ENCODE results near the gene TESK1. TPM values are rescaled to one million over a fixed set of nuclear protein-coding genes. Genes with fewer than 3 reads are reported as not detected.

Gene TESK1
- total RNA-seq, 1 experiment from 2014 or later = 20.4 TPM

DNA sequence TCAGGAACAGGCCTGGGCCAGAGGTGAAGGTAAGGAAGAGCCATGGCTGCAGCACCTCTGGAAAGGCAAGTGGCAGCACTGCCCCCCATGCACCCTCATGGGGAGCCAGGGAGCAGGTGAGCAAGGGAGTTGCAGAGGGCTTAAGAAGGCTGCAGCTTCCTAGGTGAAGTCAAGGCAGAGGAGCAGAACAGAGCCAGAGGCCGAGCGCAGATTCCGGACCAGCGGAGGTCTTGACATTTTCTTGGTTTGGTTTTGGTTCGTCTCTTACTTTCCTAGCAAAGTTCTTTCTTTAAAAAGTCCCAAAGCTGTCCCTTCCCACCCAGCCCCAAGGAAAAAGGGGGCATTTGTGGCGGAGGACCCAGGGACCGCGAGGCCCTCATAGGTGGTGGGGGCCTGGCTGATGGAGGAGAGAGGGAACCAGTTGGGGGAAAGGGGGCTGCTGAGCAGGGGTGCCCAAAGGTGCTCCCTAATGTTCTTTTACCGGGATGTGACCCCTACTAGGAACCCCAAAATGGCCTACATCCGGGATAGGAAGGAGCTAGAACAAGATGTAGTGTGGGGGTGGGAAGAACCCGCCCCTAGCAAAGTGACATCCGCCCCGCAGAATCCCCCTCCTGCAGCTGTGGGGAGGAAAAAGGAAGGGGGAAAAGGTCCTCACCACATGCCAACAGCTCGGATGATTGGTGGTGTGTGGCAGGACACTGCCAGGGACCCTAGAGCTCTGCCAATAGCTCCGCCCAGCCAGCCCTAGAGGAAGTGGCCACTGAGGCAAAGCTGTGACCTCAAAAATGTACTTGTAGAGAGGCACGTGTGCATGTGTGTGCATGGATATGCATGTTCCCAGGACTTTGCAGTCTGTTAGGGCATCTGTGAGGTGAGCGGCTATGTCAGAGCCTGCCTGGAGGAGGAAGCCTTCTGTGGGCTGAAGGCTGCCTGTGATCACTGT is 14.1 kb downstream of the TESK1 start (continued):
- TF ChIP-seq, protein P1, sequence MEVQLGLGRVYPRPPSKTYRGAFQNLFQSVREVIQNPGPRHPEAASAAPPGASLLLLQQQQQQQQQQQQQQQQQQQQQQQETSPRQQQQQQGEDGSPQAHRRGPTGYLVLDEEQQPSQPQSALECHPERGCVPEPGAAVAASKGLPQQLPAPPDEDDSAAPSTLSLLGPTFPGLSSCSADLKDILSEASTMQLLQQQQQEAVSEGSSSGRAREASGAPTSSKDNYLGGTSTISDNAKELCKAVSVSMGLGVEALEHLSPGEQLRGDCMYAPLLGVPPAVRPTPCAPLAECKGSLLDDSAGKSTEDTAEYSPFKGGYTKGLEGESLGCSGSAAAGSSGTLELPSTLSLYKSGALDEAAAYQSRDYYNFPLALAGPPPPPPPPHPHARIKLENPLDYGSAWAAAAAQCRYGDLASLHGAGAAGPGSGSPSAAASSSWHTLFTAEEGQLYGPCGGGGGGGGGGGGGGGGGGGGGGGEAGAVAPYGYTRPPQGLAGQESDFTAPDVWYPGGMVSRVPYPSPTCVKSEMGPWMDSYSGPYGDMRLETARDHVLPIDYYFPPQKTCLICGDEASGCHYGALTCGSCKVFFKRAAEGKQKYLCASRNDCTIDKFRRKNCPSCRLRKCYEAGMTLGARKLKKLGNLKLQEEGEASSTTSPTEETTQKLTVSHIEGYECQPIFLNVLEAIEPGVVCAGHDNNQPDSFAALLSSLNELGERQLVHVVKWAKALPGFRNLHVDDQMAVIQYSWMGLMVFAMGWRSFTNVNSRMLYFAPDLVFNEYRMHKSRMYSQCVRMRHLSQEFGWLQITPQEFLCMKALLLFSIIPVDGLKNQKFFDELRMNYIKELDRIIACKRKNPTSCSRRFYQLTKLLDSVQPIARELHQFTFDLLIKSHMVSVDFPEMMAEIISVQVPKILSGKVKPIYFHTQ (CRISPR knock-in tag; IDR thresholded peaks at IDR 0.05) = no peak
- TF ChIP-seq TCF7 (CRISPR knock-in tag; IDR thresholded peaks at IDR 0.05; ENCODE audit: low read depth) (no peak), ZBTB43 (CRISPR knock-in tag; IDR thresholded peaks at IDR 0.05) (no peak), MYBL2 (CRISPR knock-in tag; IDR thresholded peaks at IDR 0.05) (no peak), ZNF396 (CRISPR knock-in tag; IDR thresholded peaks at IDR 0.05; ENCODE audit: borderline replicate concordance) (no peak), GRHL2 (CRISPR knock-in tag; IDR thresholded peaks at IDR 0.05; ENCODE audit: insufficient replicate concordance, severe bottlenecking) (no peak), EMX1 (CRISPR knock-in tag; IDR thresholded peaks at IDR 0.05) (no peak), AFF4 (CRISPR knock-in tag; IDR thresholded peaks at IDR 0.05; ENCODE audit: borderline replicate concordance) (no peak), MXD4 (CRISPR knock-in tag; IDR thresholded peaks at IDR 0.05; ENCODE audit: borderline replicate concordance) (no peak), ELF4 (CRISPR knock-in tag; IDR thresholded peaks at IDR 0.05; ENCODE audit: low read depth) (no peak)
- TF ChIP-seq, protein P2, sequence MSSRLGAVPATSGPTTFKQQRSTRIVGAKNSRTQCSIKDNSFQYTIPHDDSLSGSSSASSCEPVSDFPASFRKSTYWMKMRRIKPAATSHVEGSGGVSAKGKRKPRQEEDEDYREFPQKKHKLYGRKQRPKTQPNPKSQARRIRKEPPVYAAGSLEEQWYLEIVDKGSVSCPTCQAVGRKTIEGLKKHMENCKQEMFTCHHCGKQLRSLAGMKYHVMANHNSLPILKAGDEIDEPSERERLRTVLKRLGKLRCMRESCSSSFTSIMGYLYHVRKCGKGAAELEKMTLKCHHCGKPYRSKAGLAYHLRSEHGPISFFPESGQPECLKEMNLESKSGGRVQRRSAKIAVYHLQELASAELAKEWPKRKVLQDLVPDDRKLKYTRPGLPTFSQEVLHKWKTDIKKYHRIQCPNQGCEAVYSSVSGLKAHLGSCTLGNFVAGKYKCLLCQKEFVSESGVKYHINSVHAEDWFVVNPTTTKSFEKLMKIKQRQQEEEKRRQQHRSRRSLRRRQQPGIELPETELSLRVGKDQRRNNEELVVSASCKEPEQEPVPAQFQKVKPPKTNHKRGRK (CRISPR knock-in tag; IDR thresholded peaks at IDR 0.05; ENCODE audit: borderline replicate concordance) = no peak

DNA sequence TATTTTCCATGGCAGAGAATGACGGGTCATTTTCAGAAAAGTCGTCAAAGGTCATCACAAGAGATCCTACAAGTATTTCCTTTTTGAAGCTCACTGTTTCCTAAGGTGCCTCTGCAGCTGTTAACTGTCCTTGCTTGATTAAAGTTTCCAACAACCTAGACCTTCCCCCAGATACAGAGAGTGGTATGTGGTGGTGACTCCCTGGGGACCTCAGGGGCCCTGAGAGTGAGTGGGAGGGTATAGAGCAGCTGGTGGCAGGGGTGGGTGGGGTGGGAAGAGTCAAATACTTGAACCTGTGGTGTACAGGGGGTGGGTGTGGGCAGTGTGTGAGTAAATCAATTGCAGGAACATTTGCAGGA is 14.7 kb downstream of the TESK1 start:
- ChIA-PET POLR2A (no interaction called here), CTCF (interaction anchor here (1.2 to 2.0 kb wide), 3 partner anchors 9 to 26 kb away, joined by 4 to 13 read pairs (median 6); no protein-coding TSS in a partner anchor)
- H3K9me3 Mint-ChIP-seq = no peaks in the 10 kb centered on the region
- H3K36me3 Mint-ChIP-seq = no peaks in the 10 kb centered on the region
- peaks cover 47% of the 10 kb centered on the region for H3K27me3 Mint-ChIP-seq (ENCODE audit: low read depth)
- H3K4me3 Mint-ChIP-seq = no peak overlapping the region
- TF ChIP-seq, protein P1 (CRISPR knock-in tag; IDR thresholded peaks at IDR 0.05) = no peak
- TF ChIP-seq ZBTB21 (CRISPR knock-in tag; IDR thresholded peaks at IDR 0.05; ENCODE audit: borderline replicate concordance) (no peak), CTCF (IDR thresholded peaks at IDR 0.05) (no peak), GABPB1 (CRISPR knock-in tag; IDR thresholded peaks at IDR 0.05) (no peak), TCF7 (CRISPR knock-in tag; IDR thresholded peaks at IDR 0.05; ENCODE audit: low read depth) (no peak)
- TF ChIP-seq, protein P3, sequence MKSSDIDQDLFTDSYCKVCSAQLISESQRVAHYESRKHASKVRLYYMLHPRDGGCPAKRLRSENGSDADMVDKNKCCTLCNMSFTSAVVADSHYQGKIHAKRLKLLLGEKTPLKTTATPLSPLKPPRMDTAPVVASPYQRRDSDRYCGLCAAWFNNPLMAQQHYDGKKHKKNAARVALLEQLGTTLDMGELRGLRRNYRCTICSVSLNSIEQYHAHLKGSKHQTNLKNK (CRISPR knock-in tag; IDR thresholded peaks at IDR 0.05) = no peak
- ATAC-seq (no peak), DNase-seq (ENCODE audit: low spot score) (no peak)
- no peak overlapping the region for H3K27ac Mint-ChIP-seq
- peaks cover 9% of the 10 kb centered on the region for H3K4me1 Mint-ChIP-seq
